ENCODE data around the gene ARHGDIB. TPM values are rescaled to one million over a fixed set of nuclear protein-coding genes. Genes with fewer than 3 reads are reported as not detected.

Gene ARHGDIB
- total and polyA plus RNA-seq, 12 donors = 28.3 to 196 (median 137) TPM

DNA sequence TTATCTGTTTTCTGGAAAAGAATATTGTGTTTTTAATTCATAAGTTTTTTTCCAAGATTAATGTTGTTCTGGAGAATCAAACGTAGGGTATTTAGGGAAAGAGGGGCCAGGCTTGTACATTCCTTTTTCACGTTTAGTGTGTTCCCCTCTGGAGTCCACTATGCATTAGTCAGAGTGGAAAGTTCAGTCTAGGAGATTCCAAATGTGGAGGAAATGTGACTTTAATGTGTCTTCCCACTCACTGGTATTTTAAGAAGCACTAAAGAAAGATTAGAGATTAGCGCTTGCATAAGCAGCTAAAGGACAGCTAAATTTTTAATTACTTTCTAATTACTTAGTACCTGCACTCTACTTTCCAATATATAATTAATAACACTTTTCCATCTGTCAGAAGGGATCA is 7.1 kb upstream of the ARHGDIB start:
- no peak overlapping the region for H3K27ac ChIP-seq
- H3K4me1 ChIP-seq (replicated peaks in 1 of 2) = no peaks in the 10 kb centered on the region
- H3K9me3 ChIP-seq (replicated peaks in 1 of 3) = no peaks in the 10 kb centered on the region
- no peak for DNase-seq
- H3K4me3 ChIP-seq = no peak overlapping the region
- TF ChIP-seq CTCF (IDR thresholded peaks at IDR 0.05) (no peak), POLR2A (IDR thresholded peaks at IDR 0.05) (no peak)
- no peaks in the 10 kb centered on the region for H3K36me3 ChIP-seq (replicated peaks in 1 of 2)
- intact Hi-C loops (cut with DNase I) = no loop called here
- H3K27me3 ChIP-seq = no peaks in the 10 kb centered on the region
- WGBS, 4 donors = 67 to 77% (median 73%) methylated on average over 3 of the region's 3 CpGs

DNA sequence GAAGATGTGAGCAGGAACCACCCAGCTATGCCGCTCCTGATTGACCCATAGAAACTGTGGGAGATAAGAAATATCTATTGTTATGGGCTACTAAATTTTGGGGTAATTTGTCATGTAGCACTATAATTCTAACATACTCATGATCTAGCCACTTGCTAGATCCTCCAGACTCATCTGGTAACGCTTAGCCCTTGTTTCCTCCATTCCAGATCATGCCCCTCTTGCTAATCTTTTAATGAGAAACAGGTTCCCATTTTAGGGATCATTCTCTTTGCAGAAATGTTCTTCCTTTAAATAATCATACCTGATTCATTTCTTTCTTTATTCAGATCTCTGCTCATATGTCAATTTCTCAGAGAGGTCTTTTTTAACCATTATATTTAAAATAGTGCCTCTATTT is 3.8 kb upstream of the ARHGDIB start:
- no peak overlapping the region for H3K4me3 ChIP-seq
- WGBS, 4 donors = 95 to 98% (median 96%) methylated on average over 2 of the region's 2 CpGs
- no peaks in the 10 kb centered on the region for H3K36me3 ChIP-seq (replicated peaks in 1 of 2)
- no peaks in the 10 kb centered on the region for H3K27me3 ChIP-seq
- intact Hi-C loops (cut with DNase I) = no loop called here
- TF ChIP-seq POLR2A (IDR thresholded peaks at IDR 0.05) (no peak), CTCF (IDR thresholded peaks at IDR 0.05) (no peak)
- no peaks in the 10 kb centered on the region for H3K9me3 ChIP-seq (replicated peaks in 1 of 3)
- DNase-seq = no peak
- H3K27ac ChIP-seq = no peak overlapping the region
- H3K4me1 ChIP-seq (replicated peaks in 1 of 2) = no peaks in the 10 kb centered on the region

GRCh38 chr12:14964406-14964805 is 3.0 kb upstream of the ARHGDIB start:
- Histone ChIP-seq H3K9me3 (replicated peaks in 1 of 3) (no peaks in the 10 kb centered on the region), H3K4me3 (no peak overlapping the region), H3K27ac (no peak overlapping the region), H3K27me3 (no peaks in the 10 kb centered on the region), H3K4me1 (replicated peaks in 1 of 2) (no peaks in the 10 kb centered on the region), H3K36me3 (replicated peaks in 1 of 2) (no peaks in the 10 kb centered on the region)
- WGBS, 4 donors = 47 to 73% (median 67%) methylated on average over 2 of the region's 2 CpGs
- intact Hi-C loops (cut with DNase I) = no loop called here
- no peak for DNase-seq
- TF ChIP-seq CTCF (IDR thresholded peaks at IDR 0.05) (no peak), POLR2A (IDR thresholded peaks at IDR 0.05) (no peak)

DNA sequence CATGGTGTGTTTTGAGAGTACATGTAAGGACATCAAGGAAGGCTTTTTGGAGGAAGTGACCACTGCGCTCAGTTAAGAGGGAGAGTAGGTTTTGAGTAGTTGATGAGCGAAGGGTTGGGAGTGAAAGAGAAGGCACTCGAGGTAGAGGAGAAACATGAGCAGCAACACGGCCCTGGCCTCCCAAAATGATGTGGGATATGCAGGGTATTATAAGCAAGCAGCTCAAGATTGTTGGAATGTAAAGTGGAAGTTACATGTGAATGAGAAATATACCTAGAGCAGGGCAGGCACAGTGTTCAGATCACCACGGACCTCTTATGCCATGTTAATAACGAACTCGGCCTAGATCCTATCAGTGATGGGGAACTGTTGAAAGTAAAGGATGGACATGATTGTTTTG is 2.1 kb upstream of the ARHGDIB start:
- no peak for TF ChIP-seq POLR2A (IDR thresholded peaks at IDR 0.05)
- Histone ChIP-seq H3K9me3 (replicated peaks in 1 of 3) (no peaks in the 10 kb centered on the region), H3K27ac (no peak overlapping the region), H3K27me3 (no peaks in the 10 kb centered on the region), H3K4me1 (replicated peaks in 1 of 2) (no peaks in the 10 kb centered on the region), H3K4me3 (no peak overlapping the region), H3K36me3 (replicated peaks in 1 of 2) (no peaks in the 10 kb centered on the region)
- DNase-seq = no peak
- WGBS, 4 donors = 84 to 89% (median 86%) methylated on average over 7 of the region's 7 CpGs
- intact Hi-C loops (cut with DNase I) = no loop called here

- peak overlapping the region in 1 of 5 donors; percentile 76 for H3K27ac ChIP-seq
- no peaks in the 10 kb centered on the region for H3K36me3 ChIP-seq (replicated peaks in 1 of 2)
- H3K9me3 ChIP-seq (replicated peaks in 1 of 3) = no peaks in the 10 kb centered on the region
- intact Hi-C loops (cut with DNase I) = no loop called here
- peaks cover 0 to 3% of the 10 kb centered on the region in 2 donors for H3K4me1 ChIP-seq (replicated peaks in 1 of 2)
- no peak overlapping the region for H3K4me3 ChIP-seq
- no peaks in the 10 kb centered on the region for H3K27me3 ChIP-seq
- no peak for TF ChIP-seq POLR2A (IDR thresholded peaks at IDR 0.05)
- no peak for TF ChIP-seq CTCF (IDR thresholded peaks at IDR 0.05)
- WGBS, 4 donors = 87 to 91% (median 89%) methylated on average over 3 of the region's 3 CpGs
- no peak for DNase-seq
Measured at GRCh38 chr12:14962797-14963196, 1.4 kb upstream of the ARHGDIB start.

Measured in adrenal gland (tissue), 12 donors.